Stimulated activated naive CD8-positive, alpha-beta T cell treated with anti-CD3 and anti-CD28 coated beads, Interleukin-15, Interleukin-2, amounts not matched to agents 100 U/mL and 50 U/mL, for 24 hours (primary cell): ENCODE results near the gene CASP8.

Experiments
- ATAC-seq: fragments of 150-1000 bp; cut with Tn5 transposase; one replicate; pipeline ENCODE4 v1.10.0; 2021
- DNase-seq: peaks from one replicate; pipeline ENCODE4 v3.0.0; 2021

CASP8 gene

DNA sequence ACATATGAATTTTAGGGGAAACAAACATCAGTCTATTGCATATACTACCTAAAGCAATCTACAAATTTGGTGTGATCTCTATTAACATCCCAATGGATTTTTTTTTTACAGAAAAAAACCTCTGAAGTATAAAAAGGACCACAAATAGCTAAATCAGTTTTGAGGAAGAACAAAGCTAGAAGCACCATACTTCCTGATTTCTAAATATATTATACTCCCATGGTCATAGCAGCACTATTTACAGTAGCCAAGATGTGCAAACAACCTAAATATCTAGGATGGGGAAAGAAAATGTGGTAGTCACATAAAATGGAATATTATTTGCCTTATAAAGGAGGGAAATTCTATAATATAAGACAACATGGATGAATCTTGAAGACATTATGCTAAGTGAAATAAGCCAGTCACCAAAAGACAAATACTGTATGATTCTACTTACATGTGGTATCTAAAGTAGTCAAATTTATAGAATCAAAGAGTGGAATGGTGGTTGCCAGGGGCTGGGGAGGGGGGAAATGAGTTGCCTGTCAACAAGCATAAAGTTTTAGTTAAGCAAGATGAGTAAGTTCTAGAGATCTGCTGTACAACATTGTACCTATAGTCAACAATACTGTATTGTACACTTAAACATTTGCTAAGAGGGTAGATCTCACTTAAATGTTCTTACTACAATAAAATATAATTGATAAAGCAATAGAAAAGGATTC lies 17.6 kb upstream of the CASP8 start:
- DNase-seq (no peak), ATAC-seq (no peak)

DNA sequence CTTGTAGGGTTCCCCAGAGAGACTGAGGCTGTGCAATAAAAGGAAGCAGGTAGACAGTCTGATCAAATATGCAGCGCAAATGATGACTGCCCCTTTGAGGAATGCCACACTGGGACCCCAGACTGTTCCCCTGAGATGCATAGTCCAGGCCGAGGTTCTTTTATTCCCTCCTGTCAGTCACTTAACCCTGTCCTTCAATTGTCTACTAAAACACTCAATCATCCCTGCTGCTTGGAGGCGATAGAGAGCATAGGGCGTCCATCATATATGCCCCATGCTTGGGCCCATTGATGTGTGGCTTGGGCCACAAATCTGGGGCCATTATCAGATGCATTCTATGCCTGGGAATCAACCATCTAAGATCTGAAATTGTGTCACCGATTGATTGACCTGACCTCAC lies 15.5 kb upstream of the CASP8 start:
- no peak for ATAC-seq

GRCh38 chr2:201246280-201246679 lies 14.1 kb upstream of the CASP8 start:
- ATAC-seq = no peak
- DNase-seq = no peak

More for the DNA sequence above, 15.5 kb upstream of the CASP8 start:
- no peak for DNase-seq

DNA sequence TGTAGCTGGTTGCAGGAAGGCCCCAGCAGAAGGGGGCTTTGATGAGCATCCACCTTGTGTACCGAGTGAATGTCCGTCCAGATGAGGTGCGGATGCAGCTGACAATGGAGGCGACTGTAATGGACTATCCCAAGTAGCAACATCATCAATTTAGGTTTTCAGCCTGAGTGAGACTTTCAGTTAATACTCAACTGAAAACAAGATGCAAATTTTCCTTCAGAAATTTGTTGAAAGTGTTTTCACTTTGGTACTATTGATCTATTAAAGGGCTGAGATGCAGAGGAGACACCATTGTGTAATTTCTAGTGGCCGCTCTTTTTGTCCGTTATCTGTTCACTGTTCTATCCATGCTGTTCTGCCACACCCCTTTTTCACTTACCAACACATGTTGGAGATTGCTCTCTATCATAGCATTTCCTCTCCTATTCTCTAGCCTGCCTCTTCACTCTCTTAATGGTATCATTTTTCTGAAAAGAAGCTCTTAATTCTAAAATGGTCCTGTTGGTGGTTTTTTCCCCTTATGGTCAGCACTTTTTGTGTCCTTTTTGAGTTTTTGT lies 12.0 kb upstream of the CASP8 start:
- no peak for DNase-seq
- ATAC-seq = no peak

DNA sequence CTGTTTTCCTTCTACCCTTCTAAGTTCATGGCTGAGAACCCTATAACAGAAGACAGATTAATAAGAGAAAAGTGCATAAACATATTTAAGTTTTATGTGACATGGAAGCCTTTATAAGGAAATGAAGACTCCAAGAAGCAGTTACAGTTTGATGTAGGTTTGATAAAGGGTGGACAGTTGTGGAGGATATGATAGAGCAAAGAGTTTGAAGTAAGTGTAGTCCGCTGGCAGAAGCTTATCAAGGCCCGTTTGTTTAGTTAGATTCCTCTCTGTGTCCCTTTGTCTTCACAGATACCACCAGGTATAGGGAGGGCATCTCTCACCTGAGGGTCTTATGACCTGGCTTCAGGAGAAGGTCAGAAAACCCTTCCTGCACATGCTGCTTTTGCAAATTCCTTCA lies 10.4 kb upstream of the CASP8 start:
- DNase-seq = no peak
- ATAC-seq = no peak

GRCh38 chr2:201250741-201251140 lies 9.6 kb upstream of the CASP8 start:
- ATAC-seq = no peak
- no peak for DNase-seq

- DNase-seq = peak; percentile 30
- ATAC-seq = peak; percentile 8
These were observed 6.1 kb upstream of the CASP8 start for GRCh38 chr2:201254081-201254730.

GRCh38 chr2:201255408-201256033 lies 4.8 kb upstream of the CASP8 start:
- no peak for DNase-seq
- ATAC-seq = no peak

GRCh38 chr2:201256082-201256481 lies 4.3 kb upstream of the CASP8 start:
- DNase-seq (no peak), ATAC-seq (no peak)

DNA sequence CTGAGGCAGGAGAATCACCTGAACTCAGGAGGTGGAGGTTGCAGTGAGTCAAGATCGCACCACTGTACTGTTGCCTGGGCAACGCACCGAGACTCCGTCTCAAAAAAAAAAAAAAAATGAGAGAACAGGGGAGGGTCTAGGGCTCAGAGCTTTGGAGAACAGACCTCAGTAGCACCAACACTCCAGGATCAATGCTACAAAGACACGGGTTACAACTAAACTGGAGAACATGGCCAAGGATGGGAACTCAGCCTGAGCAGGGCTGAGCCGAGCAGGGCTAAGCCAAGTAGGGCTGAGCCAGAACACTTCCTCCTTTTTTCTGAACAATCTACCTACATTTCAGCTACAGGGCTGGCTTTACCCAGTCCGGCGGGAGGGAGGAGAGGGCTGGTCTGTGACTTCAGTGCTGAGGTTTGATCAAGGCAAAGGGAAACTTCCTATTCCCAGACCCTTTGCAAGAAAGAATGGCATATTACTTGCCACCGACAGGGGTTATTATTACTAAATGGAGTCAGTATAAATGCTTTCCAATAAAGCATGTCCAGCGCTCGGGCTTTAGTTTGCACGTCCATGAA lies 2.9 kb upstream of the CASP8 start:
- DNase-seq (peak; percentile 47), ATAC-seq (peak; percentile 21)

- ATAC-seq (peak; percentile 68), DNase-seq (peak; percentile 90)
These were observed 2.2 kb upstream of the CASP8 start for GRCh38 chr2:201257956-201258665.

- no peak for DNase-seq
- ATAC-seq = no peak
These were observed 1.4 kb upstream of the CASP8 start for GRCh38 chr2:201258666-201259615.

GRCh38 chr2:201261471-201261870 lies 1.1 kb downstream of the CASP8 start:
- ATAC-seq = no peak
- DNase-seq = peak; percentile 51

- no peak for DNase-seq
- ATAC-seq = no peak
These were observed 1.6 kb downstream of the CASP8 start for GRCh38 chr2:201261906-201262305.

DNA sequence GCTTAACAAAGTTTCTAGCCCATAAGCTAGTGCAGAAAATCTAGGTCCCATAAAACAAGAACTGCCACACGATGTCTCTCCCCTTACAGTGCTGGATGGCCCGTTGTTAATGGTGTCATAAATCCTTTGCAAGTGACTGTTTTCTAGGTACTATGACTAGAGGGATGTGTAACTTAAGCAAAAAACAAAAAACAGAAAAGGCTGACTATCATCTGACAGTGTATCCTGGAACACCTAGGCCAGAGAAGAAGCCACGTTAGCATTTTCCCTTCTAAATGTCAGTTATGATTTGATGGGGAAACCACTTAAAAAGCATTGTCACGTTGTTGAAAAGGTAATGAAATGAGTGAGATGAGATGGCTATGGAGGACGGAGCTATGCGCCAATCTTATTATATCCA lies 2.4 kb downstream of the CASP8 start:
- ATAC-seq (peak; percentile 66), DNase-seq (no peak)

DNA sequence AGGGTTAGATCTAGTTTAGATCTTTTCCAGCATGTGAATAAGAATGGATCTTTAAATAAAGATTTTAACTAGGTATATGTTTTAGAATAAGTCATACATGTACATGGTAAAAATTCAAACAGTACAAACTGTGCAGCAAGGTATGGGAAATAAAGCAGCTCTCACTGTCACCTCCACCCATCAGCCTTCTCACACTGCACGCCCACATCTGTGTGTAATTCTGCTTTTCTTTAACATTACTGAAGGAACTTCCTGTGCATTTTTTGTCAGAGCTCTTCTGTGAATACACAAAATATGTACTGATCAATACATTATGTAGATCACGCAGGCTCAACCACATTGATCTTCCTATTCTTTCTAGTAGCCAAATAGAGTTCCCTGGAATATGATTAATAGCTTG lies 3.4 kb downstream of the CASP8 start:
- no peak for DNase-seq
- no peak for ATAC-seq

DNA sequence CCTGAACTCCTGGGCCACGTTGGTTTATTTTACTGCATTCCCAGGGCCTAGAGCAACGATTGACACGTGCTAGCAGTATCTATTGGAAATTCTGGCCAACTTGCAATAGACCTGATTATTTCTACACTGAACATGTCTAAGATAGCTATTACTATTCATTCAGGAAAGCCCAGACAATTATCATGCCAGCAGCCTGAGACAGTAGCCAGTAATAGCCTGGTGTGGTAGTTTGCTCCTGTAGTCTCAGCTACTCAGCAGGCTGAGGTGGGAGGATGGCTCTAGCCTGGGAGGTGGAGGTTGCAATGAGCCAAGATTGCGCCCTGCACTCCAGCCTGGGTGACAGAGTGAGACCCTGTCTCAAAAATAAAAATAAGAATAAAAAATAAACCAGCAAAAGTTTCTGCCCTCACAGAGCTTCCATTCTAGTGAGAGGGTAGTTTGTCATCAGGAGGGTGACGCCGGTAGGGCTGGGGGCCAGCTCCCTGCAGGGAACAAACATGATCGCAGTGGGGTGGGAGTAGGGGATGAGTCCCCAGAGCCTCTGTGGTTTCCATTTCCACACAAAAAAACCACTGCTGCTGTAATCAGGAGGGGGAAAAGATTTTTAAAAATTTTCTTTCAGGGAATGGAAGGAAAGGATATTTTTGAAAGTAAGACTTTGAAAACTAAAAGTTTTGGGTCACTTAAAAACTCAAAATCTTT lies 4.3 kb downstream of the CASP8 start:
- DNase-seq = no peak
- ATAC-seq = no peak

DNA sequence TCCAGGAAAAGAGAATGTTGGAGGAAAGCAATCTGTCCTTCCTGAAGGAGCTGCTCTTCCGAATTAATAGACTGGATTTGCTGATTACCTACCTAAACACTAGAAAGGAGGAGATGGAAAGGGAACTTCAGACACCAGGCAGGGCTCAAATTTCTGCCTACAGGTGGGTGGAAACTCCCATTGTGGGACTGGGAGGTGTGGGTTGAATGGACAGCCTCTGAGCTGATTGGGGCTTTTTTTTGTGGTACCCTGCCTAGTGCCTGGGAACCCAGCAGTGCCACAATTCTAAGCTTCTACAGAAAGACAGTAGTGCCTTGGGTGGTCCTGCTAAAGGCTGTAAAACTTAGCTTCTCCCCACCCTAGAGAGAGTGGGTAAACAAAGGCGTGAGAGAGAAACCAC lies 6.3 kb downstream of the CASP8 start:
- ATAC-seq (no peak), DNase-seq (no peak)

- ATAC-seq (peak; percentile 30), DNase-seq (no peak)
These were observed 7.1 kb downstream of the CASP8 start for GRCh38 chr2:201267278-201268030.

- DNase-seq (no peak), ATAC-seq (no peak)
These were observed 9.4 kb downstream of the CASP8 start for GRCh38 chr2:201269764-201270163.
